ENCODE results near the gene TRIO.
A peak's percentile ranks its signal among the peaks of the same experiment; 100 is the strongest.

TRIO gene

GRCh38 chr5:14231890-14232289, 88.7 kb downstream of the TRIO start:
- DNase-seq: no peak

DNA sequence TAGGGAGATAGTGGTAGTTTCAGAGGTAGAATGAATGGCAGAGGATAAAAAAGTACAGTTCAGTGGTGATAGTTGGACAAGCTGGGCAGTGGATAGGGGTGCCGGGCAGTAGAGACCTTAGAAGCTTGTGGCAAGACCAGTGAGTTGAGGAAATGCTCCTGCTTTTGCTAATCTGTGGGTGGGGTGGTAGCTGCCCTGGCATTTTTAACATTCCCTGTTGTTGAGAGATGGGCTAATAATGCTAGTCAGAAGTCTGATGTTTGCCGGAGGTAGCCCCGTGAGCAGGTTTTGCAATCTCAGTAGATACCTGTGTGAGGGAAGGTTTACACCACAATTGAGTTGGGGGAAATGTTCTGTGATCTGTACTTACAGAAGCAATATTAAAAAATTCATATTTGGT, 91.1 kb downstream of the TRIO start:
- DNase-seq: no peak

DNA sequence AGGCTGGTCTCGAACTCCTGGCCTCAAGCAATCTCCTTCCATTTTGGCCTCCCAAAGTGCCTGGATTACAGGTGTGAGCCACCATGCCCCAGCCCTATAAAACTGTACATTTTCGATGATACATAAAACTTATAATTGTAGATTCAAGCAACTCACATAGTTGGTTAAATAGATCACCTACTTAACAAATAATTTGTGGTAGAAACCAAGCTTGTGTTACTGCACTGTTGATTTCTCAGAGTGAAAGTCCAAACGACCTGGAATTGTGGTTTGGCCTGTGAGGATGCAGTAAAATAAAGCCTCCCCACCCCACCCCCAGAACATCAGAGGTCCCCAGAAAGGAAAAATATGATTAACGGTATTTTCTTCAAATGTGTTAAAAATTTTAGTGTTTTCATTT, 92.7 kb downstream of the TRIO start:
- DNase-seq: no peak

- no peak for DNase-seq
These were observed 93.6 kb downstream of the TRIO start for GRCh38 chr5:14236757-14237156.

- DNase-seq: no peak
These were observed 94.4 kb downstream of the TRIO start for GRCh38 chr5:14237317-14238086.

- no peak for DNase-seq
These were observed 95.1 kb downstream of the TRIO start for GRCh38 chr5:14238272-14238671.

GRCh38 chr5:14239404-14239803, 96.3 kb downstream of the TRIO start:
- DNase-seq: no peak

- no peak for DNase-seq
These were observed 96.8 kb downstream of the TRIO start for GRCh38 chr5:14239951-14240350.

DNA sequence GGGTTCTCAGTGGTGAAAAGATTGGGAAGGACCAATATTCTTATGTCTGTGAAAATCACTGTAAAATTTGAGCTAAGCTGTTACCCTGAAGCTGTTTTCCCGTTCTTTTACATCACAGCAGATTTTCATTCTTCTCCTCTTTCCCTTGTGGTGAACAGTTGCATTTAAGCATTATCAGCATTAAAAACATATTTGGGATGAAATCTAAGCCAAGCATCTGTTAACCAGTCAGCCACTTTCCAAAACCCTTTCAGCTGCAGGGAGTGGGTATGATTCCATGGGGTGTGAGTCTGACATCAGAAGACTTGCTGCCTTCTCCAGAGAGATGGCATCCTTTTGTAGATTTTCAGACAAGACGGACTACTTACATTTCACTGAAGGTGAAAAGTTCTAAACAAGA, 97.2 kb downstream of the TRIO start:
- no peak for DNase-seq

DNA sequence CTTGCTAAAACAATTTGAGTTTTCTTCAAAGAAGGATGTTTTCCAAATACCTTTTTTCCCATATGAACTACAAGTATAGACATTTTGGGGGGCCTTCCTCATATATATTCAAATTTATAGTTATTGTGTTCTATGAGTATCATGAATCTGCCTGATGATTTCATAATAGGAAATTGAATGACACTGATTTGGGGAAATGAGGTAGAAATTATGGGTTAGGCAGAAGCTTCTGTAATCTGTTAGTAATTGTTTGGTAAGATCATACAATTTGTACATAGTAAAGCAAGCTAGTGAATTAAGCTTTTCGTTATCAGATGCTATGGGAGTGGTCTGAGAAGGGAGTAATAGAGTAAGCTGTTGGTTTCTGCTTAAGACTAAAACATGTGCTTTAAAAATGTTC, 98.0 kb downstream of the TRIO start:
- DNase-seq: no peak

DNA sequence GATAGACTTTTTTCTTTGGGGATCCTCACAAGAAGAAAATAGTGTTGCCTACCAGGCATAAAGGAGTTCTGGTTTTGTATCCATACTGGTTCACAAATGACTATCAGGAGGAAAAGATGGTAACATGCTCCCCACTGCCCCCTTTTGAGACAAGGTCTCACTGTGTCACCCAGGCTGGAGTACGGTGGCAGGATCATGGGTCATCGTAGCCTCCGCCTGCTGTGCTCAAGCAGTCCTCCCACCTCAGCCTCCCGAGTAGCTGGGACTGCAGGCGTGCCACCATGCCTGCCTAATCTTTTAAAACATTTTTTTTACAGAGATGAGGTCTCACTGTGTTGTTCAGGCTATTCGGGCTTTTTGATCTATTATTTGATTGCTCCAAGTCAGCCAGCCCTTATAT, 99.3 kb downstream of the TRIO start:
- no peak for DNase-seq

GRCh38 chr5:14242871-14243383, 99.8 kb downstream of the TRIO start:
- no peak for DNase-seq

DNA sequence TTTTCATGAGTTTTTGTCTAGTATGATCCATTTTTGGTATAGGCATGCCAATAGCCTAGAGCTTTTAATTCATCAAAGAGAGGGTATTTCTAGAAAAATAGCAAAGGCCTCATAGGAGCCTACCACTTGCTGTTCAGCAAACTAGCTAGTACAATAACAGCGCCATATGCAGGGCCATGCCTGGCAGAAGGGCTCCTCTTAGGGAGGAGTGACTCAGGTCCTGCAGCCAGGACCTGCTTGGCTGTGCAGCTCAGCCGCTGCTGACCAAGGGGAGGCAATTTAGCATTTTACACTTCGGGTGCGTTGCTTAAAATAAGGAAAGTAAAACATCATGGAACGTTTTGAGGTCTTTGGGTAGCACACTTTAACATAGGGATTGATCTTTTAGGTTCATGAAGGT, 100.6 kb downstream of the TRIO start:
- DNase-seq: no peak

DNA sequence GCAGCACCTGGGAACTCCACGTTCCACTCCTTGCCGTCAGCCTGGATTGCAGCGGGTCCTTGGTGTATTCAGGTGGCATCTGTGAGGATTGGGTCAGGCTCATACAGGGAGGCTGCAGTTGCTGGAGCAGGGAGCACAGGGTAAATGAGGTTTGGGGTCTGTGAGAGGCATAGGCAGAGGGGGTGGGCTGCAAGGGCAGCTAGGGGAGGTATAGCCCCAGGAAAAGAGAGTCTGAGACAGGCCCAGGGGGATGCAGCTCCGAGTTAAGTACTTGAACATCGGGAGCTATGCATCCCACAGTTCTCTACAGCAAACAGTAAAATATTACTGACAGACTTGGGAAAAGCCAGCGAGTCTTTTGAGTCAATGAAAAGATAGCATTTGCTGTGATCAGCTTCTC, 101.6 kb downstream of the TRIO start:
- DNase-seq: no peak

DNA sequence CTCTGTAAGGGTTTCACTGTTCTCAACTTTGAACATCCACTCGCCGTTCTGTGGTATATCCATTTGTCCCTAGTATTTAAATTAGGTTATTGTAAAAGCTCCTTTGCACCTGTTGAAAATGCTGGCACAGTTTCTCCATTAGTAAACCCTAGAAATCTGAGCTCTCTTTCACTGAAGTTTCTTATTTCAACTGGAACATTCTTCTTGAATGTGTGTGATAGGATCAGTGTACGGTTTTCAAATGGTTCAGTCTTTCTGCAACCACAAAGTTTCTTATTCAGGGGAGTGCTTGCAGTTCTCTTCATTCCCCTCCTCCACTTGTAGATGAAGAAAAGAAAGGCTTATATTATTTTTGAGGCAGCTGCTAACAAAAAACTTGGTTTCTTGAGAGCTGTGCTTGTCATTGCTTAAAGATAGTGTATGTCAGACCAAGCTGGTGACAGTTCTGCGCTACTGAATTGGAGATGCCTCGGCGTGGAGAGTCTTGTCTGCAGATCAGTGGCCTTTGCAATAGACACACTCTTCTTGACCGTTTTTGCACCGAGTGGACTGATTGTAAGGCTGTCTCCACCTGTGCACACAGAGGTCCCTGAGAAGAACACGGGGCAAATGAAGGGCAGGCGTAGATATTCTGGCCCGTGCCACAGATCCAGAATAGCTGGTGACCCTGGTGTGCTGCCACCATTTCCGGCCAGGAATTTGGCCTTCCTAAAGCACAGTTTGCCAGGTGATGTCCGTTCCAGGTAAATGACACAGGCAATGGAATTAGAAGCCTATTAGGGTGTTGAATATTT, 102.2 kb downstream of the TRIO start:
- DNase-seq: no peak

- DNase-seq: no peak
These were observed 103.4 kb downstream of the TRIO start for GRCh38 chr5:14246350-14247053.

DNA sequence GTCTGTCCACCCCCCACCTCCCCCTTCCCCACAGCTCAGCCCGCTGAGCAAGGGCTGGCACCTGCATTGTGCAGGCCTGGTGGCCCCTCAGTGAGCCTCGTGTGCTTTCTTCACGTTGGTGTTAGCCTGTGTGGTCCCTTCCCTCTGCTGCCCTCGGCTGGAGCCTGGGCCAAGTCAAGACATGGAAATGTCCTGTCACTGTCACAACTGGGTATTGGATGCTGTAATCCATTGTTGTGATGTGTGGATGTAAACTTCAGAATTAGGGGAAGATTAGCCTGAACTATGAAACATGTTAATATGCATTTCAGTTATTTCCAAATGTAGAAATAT, 103.9 kb downstream of the TRIO start:
- no peak for DNase-seq

DNA sequence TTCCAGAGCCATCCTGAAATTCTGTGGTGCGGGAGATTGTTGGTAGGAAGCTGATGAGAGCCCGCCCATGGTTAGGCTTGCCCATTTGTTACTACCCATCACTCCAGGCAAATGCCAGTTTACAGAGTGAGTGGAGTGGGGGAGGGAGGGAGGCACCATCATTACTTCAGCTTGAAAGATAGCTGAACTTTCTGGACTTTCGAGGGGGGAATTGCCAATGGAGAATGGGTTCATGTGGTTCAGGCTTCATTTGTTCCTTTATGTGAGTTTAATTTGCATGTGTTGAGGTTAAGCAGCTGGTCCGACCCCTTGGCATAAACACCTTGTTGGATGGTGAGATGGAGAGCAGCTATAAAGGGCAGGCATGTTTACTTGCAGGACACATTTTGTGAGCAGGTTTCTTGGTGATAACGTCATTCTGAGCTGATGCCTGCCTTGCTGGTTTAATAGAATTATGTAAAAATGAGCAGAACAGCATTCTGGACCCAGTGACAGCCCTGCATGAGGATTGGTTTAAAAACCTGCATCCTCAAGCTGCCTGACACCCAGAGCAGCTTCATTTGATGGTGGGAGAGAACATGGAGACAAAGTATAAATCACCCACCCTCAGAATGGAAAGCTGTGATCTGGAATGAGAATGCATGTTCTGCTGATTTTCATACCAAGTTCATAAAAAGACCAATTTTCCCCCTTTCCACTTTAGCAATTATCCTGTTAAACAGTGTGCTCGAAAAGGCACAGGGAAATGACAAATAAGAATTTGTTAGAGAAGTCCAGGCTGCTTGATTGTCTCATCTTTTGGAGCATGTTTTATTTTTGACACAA, 106.3 kb downstream of the TRIO start:
- DNase-seq: no peak

DNA sequence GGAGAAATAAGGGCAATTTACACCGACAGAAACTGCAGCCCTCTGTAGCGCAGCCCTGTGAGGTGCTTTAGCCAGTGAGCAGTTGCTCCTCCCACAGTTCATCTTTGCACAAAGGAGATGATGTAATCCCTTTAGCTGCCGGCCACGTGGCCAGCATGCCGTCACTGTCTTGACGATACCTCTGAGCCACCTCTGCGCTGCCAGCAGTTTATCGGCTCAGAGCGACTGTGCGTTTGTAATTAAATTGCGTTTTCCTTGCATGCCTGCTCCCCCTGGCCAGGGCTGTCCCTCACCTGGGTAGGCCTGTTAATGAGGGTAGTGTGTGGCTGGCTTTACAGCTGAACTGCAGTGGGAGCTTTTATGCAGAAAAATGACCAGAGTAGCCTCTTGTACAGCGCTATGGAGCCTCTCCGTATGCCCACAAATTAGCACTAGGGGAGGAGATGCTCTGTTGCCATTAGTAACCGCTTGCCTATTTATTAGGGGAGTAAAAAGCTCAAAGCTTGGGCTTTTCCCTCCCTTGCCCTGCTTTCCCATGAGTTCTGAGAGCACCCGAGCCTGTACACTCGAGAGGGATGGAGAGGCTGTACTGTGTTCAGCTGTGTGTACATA, 107.0 kb downstream of the TRIO start:
- DNase-seq: peak; percentile 96

- no peak for DNase-seq
These were observed 107.9 kb downstream of the TRIO start for GRCh38 chr5:14250748-14251701.

DNA sequence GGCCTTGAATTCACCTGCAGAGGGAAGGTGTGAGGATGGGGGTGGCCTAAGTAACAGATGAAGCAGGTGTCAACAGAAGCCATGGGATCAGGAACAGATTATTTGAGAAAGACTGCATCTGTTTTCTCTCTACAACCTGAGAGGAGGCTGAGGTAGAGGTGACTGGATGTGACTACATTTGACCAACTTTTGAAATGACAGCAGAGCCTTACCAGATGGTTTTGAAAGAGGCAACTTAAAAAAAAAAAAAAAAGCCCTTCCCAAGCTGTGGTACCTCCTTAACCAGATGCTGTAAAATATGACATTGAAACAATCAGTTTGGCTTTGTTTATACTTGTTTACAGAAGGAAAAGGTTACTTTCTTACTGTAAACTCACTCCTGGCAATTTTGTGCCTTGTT, 108.6 kb downstream of the TRIO start:
- no peak for DNase-seq
